HG02884 (cell line): ENCODE results near the gene CFAP91.
A peak's percentile ranks its signal among the peaks of the same experiment; 100 is the strongest.

Experiments
- ATAC-seq: cut with Tn5 transposase; IDR thresholded peaks from one replicate; pipeline ENCODE4 v1.9.1; 2021; ENCODE audit warnings: mild to moderate bottlenecking, moderate library complexity; ENCODE audit not compliant: unreplicated experiment

CFAP91 gene

GRCh38 chr3:119702530-119703527 lies at the start of gene CFAP91:
TSS of gene CFAP91 (plus strand) at chr3:119703022. CDS start at chr3:119703099, 77 bp downstream.
- ATAC-seq = peak; percentile 77

- no peak for ATAC-seq
These were observed 48.9 kb upstream of the CFAP91 start for GRCh38 chr3:119653876-119654275.

GRCh38 chr3:119657887-119658702 lies 44.7 kb upstream of the CFAP91 start:
- no peak for ATAC-seq

GRCh38 chr3:119658994-119659393 lies 43.8 kb upstream of the CFAP91 start:
- no peak for ATAC-seq

- ATAC-seq = no peak
These were observed 43.1 kb upstream of the CFAP91 start for GRCh38 chr3:119659606-119660291.

GRCh38 chr3:119660474-119661440 lies 42.1 kb upstream of the CFAP91 start, which contains the start of gene POPDC2:
TSS of gene POPDC2 (minus strand) at chr3:119660589. CDS start at chr3:119660423, 166 bp downstream.
- no peak for ATAC-seq

- no peak for ATAC-seq
These were observed 40.0 kb upstream of the CFAP91 start for GRCh38 chr3:119662604-119663373.

- ATAC-seq = no peak
These were observed 38.9 kb upstream of the CFAP91 start for GRCh38 chr3:119663885-119664284.

- ATAC-seq = no peak
These were observed 38.5 kb upstream of the CFAP91 start for GRCh38 chr3:119664370-119664769.

- ATAC-seq = no peak
These were observed 37.9 kb upstream of the CFAP91 start for GRCh38 chr3:119664850-119665379.

GRCh38 chr3:119665954-119666559 lies 36.8 kb upstream of the CFAP91 start:
- no peak for ATAC-seq

- no peak for ATAC-seq
These were observed 32.8 kb upstream of the CFAP91 start for GRCh38 chr3:119669906-119670570.

GRCh38 chr3:119672776-119673175 lies 30.0 kb upstream of the CFAP91 start:
- ATAC-seq = no peak

GRCh38 chr3:119673875-119674274 lies 28.9 kb upstream of the CFAP91 start:
- ATAC-seq = no peak

GRCh38 chr3:119675188-119675874 lies 27.5 kb upstream of the CFAP91 start:
- no peak for ATAC-seq

- ATAC-seq = no peak
These were observed 26.8 kb upstream of the CFAP91 start for GRCh38 chr3:119676020-119676419.
